WTC11 (cell line): ENCODE data around the gene CCL25.

Experiments used
- RELA ChIP-seq: sonication (generic); formaldehyde crosslinking; IDR thresholded peaks from 2 replicates; pipeline ENCODE4 v1.8.1; 2022; ENCODE audit warnings: missing genetic modification reagents, mild to moderate bottlenecking, borderline replicate concordance
- TEAD4 ChIP-seq: sonication (generic); formaldehyde crosslinking; IDR thresholded peaks from 2 replicates; pipeline ENCODE4 v1.8.0; 2022; ENCODE audit warnings: mild to moderate bottlenecking, missing genetic modification reagents

GRCh38 chr19:8005534-8006256 lies 46.9 kb upstream of the CCL25 start, which contains the start of gene ELAVL1:
- TF ChIP-seq RELA (CRISPR knock-in tag) = no peak
- TF ChIP-seq TEAD4 (CRISPR knock-in tag) = no peak
